Measurements from ENCODE around the gene LRRC61.

Gene LRRC61

GRCh38 chr7:150333659-150334058, 10.5 kb downstream of the LRRC61 start:
- DNase-seq, result no peak

- DNase-seq, result no peak
Observed at GRCh38 chr7:150334108-150334507, 11.0 kb downstream of the LRRC61 start.

GRCh38 chr7:150335108-150335773, 12.1 kb downstream of the LRRC61 start:
- DNase-seq, result no peak

- no peak for DNase-seq
Observed at GRCh38 chr7:150335774-150336112, 12.6 kb downstream of the LRRC61 start.

- DNase-seq, result no peak
Observed at GRCh38 chr7:150336746-150337145, 13.6 kb downstream of the LRRC61 start.

GRCh38 chr7:150337179-150337578, 14.0 kb downstream of the LRRC61 start:
- DNase-seq, result no peak

- no peak for DNase-seq
Observed at GRCh38 chr7:150337659-150338081, 14.5 kb downstream of the LRRC61 start.

- no peak for DNase-seq
Observed at GRCh38 chr7:150338166-150338829, 15.1 kb downstream of the LRRC61 start.

- no peak for DNase-seq
Observed at GRCh38 chr7:150339409-150339809, 16.3 kb downstream of the LRRC61 start.

- no peak for DNase-seq
Observed at GRCh38 chr7:150340024-150340749, 17.0 kb downstream of the LRRC61 start.

- DNase-seq, result no peak
Observed at GRCh38 chr7:150340875-150341262, 17.7 kb downstream of the LRRC61 start.

GRCh38 chr7:150341263-150342120, 18.3 kb downstream of the LRRC61 start, which contains the start of gene RARRES2:
TSS of gene RARRES2 (minus strand) at chr7:150341629. CDS start at chr7:150340609, 1,020 bp downstream.
- DNase-seq, result no peak

GRCh38 chr7:150342121-150342408, 18.9 kb downstream of the LRRC61 start:
- no peak for DNase-seq

GRCh38 chr7:150343225-150343624, 20.1 kb downstream of the LRRC61 start:
- DNase-seq, result no peak

GRCh38 chr7:150344299-150344698, 21.1 kb downstream of the LRRC61 start:
- no peak for DNase-seq

- DNase-seq, result no peak
Observed at GRCh38 chr7:150345012-150345411, 21.9 kb downstream of the LRRC61 start.

- no peak for DNase-seq
Observed at GRCh38 chr7:150346922-150347321, 23.8 kb downstream of the LRRC61 start.

- no peak for DNase-seq
Observed at GRCh38 chr7:150351587-150352194, 28.5 kb downstream of the LRRC61 start.

- no peak for DNase-seq
Observed at GRCh38 chr7:150355666-150356059, 32.5 kb downstream of the LRRC61 start.

- no peak for DNase-seq
Observed at GRCh38 chr7:150356265-150356897, 33.2 kb downstream of the LRRC61 start.

- peak; percentile 82 for DNase-seq
Observed at GRCh38 chr7:150357270-150357669, 34.1 kb downstream of the LRRC61 start.

- DNase-seq, result no peak
Observed at GRCh38 chr7:150357771-150358427, 34.7 kb downstream of the LRRC61 start.
